ENCODE data around the gene CPNE1.

- TF ChIP-seq, protein P1, sequence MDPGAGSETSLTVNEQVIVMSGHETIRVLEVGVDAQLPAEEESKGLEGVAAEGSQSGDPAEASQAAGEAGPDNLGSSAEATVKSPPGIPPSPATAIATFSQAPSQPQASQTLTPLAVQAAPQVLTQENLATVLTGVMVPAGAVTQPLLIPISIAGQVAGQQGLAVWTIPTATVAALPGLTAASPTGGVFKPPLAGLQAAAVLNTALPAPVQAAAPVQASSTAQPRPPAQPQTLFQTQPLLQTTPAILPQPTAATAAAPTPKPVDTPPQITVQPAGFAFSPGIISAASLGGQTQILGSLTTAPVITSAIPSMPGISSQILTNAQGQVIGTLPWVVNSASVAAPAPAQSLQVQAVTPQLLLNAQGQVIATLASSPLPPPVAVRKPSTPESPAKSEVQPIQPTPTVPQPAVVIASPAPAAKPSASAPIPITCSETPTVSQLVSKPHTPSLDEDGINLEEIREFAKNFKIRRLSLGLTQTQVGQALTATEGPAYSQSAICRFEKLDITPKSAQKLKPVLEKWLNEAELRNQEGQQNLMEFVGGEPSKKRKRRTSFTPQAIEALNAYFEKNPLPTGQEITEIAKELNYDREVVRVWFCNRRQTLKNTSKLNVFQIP (CRISPR knock-in tag; IDR thresholded peaks at IDR 0.05; ENCODE audit: borderline replicate concordance, low read depth) = no peak
- TF ChIP-seq ZFP30 (CRISPR knock-in tag; IDR thresholded peaks at IDR 0.05) (no peak), RARB (CRISPR knock-in tag; IDR thresholded peaks at IDR 0.05) (no peak), BACH2 (CRISPR knock-in tag; IDR thresholded peaks at IDR 0.05; ENCODE audit: borderline replicate concordance) (no peak), CSDC2 (CRISPR knock-in tag; IDR thresholded peaks at IDR 0.05) (no peak), TCF4 (CRISPR knock-in tag; IDR thresholded peaks at IDR 0.05; ENCODE audit: borderline replicate concordance) (no peak), PPARA (CRISPR knock-in tag; IDR thresholded peaks at IDR 0.05; ENCODE audit: borderline replicate concordance) (no peak), OSR1 (CRISPR knock-in tag; IDR thresholded peaks at IDR 0.05) (no peak), GLIS3 (CRISPR knock-in tag; IDR thresholded peaks at IDR 0.05) (no peak), ZFP3 (CRISPR knock-in tag; IDR thresholded peaks at IDR 0.05) (no peak), TSHZ2 (CRISPR knock-in tag; IDR thresholded peaks at IDR 0.05) (no peak)
- TF ChIP-seq, protein P2, sequence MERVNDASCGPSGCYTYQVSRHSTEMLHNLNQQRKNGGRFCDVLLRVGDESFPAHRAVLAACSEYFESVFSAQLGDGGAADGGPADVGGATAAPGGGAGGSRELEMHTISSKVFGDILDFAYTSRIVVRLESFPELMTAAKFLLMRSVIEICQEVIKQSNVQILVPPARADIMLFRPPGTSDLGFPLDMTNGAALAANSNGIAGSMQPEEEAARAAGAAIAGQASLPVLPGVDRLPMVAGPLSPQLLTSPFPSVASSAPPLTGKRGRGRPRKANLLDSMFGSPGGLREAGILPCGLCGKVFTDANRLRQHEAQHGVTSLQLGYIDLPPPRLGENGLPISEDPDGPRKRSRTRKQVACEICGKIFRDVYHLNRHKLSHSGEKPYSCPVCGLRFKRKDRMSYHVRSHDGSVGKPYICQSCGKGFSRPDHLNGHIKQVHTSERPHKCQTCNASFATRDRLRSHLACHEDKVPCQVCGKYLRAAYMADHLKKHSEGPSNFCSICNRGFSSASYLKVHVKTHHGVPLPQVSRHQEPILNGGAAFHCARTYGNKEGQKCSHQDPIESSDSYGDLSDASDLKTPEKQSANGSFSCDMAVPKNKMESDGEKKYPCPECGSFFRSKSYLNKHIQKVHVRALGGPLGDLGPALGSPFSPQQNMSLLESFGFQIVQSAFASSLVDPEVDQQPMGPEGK (CRISPR knock-in tag; IDR thresholded peaks at IDR 0.05; ENCODE audit: borderline replicate concordance) = no peak
- TF ChIP-seq, protein P3, sequence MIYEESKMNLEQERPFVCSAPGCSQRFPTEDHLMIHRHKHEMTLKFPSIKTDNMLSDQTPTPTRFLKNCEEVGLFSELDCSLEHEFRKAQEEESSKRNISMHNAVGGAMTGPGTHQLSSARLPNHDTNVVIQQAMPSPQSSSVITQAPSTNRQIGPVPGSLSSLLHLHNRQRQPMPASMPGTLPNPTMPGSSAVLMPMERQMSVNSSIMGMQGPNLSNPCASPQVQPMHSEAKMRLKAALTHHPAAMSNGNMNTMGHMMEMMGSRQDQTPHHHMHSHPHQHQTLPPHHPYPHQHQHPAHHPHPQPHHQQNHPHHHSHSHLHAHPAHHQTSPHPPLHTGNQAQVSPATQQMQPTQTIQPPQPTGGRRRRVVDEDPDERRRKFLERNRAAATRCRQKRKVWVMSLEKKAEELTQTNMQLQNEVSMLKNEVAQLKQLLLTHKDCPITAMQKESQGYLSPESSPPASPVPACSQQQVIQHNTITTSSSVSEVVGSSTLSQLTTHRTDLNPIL (CRISPR knock-in tag; IDR thresholded peaks at IDR 0.05; ENCODE audit: low read depth) = no peak
Observed at GRCh38 chr20:35664466-35665206, at the start of gene CPNE1, which contains the start of gene RBM12.

Data from SK-N-SH treated with all-trans-retinoic acid at 6 μM for 48 hours (cell line).